Measurements from ENCODE around the gene KCNQ1. TPM values are rescaled to one million over a fixed set of nuclear protein-coding genes. Genes with fewer than 3 reads are reported as not detected.

The KCNQ1 gene
- total and polyA plus RNA-seq, 2 of the 13 experiments (the other 11 are each of a cell fraction or from before 2014, with no cell fraction given): 0.02 to 0.08 TPM

DNA sequence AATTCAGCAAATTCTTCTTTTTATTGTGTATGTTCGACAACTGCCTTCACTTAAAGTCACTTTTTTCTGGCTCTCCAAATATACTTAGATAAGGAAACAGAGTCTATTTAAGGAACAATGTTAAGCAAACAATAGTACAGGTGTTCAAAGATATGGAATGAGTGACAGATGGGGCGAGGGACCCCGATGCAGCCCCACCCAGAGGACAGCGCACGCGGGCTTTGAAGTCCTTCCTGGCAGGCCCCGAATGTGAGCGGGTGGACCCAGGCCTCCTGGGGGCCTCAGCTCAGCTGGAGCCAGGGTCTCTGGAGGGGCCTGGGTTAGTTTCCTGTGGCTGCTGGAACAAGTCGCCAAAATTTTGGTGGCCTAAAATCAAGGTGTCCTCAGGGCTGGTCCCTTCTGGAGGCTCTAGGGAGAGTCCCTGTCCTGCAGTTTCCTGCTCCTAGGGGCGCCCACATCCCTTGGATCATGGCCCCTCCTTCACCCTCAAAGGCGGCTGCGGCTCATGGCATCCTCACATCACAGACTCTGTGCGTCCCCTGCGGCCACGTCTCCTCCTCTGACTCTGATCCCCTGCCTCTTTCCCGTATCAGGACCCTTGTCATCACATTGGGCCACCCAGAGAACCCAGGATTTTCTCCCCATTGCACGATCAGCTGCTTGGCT, 295.6 kb downstream of the KCNQ1 start (continued):
- TF ChIP-seq, protein P1, sequence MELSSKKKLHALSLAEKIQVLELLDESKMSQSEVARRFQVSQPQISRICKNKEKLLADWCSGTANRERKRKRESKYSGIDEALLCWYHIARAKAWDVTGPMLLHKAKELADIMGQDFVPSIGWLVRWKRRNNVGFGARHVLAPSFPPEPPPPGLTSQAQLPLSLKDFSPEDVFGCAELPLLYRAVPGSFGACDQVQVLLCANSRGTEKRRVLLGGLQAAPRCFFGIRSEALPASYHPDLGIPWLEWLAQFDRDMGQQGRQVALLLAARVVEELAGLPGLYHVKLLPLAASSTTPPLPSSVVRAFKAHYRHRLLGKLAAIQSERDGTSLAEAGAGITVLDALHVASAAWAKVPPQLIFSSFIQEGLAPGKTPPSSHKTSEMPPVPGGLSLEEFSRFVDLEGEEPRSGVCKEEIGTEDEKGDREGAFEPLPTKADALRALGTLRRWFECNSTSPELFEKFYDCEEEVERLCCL (CRISPR knock-in tag; IDR thresholded peaks at IDR 0.05; ENCODE audit: borderline replicate concordance): no peak
- TF ChIP-seq SOX5 (CRISPR knock-in tag; IDR thresholded peaks at IDR 0.05; ENCODE audit: borderline replicate concordance) (peak; percentile 64; the same call in 1 of the 2 replicates), SRSF4 (IDR thresholded peaks at IDR 0.05; ENCODE audit: low read depth, low read length, poor library complexity, severe bottlenecking) (no peak), ZNF143 (CRISPR knock-in tag; IDR thresholded peaks at IDR 0.05) (no peak), GABPA (IDR thresholded peaks at IDR 0.05; ENCODE audit: low read depth, low read length) (no peak), GABPA (CRISPR knock-in tag; IDR thresholded peaks at IDR 0.05; ENCODE audit: low read depth) (no peak), ZBTB7B (CRISPR knock-in tag; IDR thresholded peaks at IDR 0.05) (0 out of 2 replicates have a peak, but pooled peaks have one; percentile 36), SOX6 (IDR thresholded peaks at IDR 0.05) (no peak), SOX6 (CRISPR knock-in tag; IDR thresholded peaks at IDR 0.05) (peak; percentile 58)
- TF ChIP-seq, protein P2, sequence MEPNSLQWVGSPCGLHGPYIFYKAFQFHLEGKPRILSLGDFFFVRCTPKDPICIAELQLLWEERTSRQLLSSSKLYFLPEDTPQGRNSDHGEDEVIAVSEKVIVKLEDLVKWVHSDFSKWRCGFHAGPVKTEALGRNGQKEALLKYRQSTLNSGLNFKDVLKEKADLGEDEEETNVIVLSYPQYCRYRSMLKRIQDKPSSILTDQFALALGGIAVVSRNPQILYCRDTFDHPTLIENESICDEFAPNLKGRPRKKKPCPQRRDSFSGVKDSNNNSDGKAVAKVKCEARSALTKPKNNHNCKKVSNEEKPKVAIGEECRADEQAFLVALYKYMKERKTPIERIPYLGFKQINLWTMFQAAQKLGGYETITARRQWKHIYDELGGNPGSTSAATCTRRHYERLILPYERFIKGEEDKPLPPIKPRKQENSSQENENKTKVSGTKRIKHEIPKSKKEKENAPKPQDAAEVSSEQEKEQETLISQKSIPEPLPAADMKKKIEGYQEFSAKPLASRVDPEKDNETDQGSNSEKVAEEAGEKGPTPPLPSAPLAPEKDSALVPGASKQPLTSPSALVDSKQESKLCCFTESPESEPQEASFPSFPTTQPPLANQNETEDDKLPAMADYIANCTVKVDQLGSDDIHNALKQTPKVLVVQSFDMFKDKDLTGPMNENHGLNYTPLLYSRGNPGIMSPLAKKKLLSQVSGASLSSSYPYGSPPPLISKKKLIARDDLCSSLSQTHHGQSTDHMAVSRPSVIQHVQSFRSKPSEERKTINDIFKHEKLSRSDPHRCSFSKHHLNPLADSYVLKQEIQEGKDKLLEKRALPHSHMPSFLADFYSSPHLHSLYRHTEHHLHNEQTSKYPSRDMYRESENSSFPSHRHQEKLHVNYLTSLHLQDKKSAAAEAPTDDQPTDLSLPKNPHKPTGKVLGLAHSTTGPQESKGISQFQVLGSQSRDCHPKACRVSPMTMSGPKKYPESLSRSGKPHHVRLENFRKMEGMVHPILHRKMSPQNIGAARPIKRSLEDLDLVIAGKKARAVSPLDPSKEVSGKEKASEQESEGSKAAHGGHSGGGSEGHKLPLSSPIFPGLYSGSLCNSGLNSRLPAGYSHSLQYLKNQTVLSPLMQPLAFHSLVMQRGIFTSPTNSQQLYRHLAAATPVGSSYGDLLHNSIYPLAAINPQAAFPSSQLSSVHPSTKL (CRISPR knock-in tag; IDR thresholded peaks at IDR 0.05): 0 out of 2 replicates have a peak, but pooled peaks have one; percentile 9
- TF ChIP-seq, protein P3, sequence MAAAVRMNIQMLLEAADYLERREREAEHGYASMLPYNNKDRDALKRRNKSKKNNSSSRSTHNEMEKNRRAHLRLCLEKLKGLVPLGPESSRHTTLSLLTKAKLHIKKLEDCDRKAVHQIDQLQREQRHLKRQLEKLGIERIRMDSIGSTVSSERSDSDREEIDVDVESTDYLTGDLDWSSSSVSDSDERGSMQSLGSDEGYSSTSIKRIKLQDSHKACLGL (CRISPR knock-in tag; IDR thresholded peaks at IDR 0.05): no peak
- TF ChIP-seq, protein P4, sequence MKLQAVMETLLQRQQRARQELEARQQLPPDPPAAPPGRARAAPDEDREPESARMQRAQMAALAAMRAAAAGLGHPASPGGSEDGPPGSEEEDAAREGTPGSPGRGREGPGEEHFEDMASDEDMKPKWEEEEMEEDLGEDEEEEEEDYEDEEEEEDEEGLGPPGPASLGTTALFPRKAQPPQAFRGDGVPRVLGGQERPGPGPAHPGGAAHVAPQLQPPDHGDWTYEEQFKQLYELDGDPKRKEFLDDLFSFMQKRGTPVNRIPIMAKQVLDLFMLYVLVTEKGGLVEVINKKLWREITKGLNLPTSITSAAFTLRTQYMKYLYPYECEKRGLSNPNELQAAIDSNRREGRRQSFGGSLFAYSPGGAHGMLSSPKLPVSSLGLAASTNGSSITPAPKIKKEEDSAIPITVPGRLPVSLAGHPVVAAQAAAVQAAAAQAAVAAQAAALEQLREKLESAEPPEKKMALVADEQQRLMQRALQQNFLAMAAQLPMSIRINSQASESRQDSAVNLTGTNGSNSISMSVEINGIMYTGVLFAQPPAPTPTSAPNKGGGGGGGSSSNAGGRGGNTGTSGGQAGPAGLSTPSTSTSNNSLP (IDR thresholded peaks at IDR 0.05; ENCODE audit: low read depth, low read length): no peak
- TF ChIP-seq, protein P5, sequence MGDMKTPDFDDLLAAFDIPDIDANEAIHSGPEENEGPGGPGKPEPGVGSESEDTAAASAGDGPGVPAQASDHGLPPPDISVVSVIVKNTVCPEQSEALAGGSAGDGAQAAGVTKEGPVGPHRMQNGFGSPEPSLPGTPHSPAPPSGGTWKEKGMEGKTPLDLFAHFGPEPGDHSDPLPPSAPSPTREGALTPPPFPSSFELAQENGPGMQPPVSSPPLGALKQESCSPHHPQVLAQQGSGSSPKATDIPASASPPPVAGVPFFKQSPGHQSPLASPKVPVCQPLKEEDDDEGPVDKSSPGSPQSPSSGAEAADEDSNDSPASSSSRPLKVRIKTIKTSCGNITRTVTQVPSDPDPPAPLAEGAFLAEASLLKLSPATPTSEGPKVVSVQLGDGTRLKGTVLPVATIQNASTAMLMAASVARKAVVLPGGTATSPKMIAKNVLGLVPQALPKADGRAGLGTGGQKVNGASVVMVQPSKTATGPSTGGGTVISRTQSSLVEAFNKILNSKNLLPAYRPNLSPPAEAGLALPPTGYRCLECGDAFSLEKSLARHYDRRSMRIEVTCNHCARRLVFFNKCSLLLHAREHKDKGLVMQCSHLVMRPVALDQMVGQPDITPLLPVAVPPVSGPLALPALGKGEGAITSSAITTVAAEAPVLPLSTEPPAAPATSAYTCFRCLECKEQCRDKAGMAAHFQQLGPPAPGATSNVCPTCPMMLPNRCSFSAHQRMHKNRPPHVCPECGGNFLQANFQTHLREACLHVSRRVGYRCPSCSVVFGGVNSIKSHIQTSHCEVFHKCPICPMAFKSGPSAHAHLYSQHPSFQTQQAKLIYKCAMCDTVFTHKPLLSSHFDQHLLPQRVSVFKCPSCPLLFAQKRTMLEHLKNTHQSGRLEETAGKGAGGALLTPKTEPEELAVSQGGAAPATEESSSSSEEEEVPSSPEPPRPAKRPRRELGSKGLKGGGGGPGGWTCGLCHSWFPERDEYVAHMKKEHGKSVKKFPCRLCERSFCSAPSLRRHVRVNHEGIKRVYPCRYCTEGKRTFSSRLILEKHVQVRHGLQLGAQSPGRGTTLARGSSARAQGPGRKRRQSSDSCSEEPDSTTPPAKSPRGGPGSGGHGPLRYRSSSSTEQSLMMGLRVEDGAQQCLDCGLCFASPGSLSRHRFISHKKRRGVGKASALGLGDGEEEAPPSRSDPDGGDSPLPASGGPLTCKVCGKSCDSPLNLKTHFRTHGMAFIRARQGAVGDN (CRISPR knock-in tag; IDR thresholded peaks at IDR 0.05): no peak

Data from HepG2 (cell line).